HCT116 (cell line): ENCODE results near the gene TDRD9. TPM values are rescaled to one million over a fixed set of nuclear protein-coding genes. Genes with fewer than 3 reads are reported as not detected.

ENCODE experiments used
- ATAC-seq: fragments of 200-7000 bp; cut with Tn5 transposase; 2 replicates; pipeline ENCODE4 v1.9.1; 2020; ENCODE audit warnings: mild to moderate bottlenecking, moderate library complexity
- BruUV-seq: library from RNA; stranded (reverse); fragments of 400-500 nt; replicated peaks from 2 replicates; lab custom pipeline; 2021; lab: Mats Ljungman, UMichigan
- CTCF ChIA-PET: fragments of 300-600 bp; sonication (Branson Sonifier 250); formaldehyde crosslinking; loops from one replicate; lab custom pipeline; 2021; ENCODE audit warnings: antibody characterized with exemption; lab: Charles Lee
- POLR2A ChIA-PET: fragments of 300-600, 350-600 bp; sonication (Branson Sonifier 250); formaldehyde crosslinking; loops from one replicate; lab custom pipeline; 2021; ENCODE audit warnings: antibody characterized with exemption; lab: Charles Lee
- RAD21 ChIA-PET, 2 experiments: fragments of 300-600 bp; sonication (Branson Sonifier 250); formaldehyde crosslinking; loops; one replicate each; lab custom pipeline; 2023; ENCODE audit warnings: low total read pairs in 2 of 2; ENCODE audit not compliant: uncharacterized antibody in 2 of 2, unreplicated experiment in 2 of 2, low non-redundant PET in 1 of 2; lab: Charles Lee
- DNase-seq: peaks from one replicate; pipeline ENCODE4 v3.0.0-alpha.2; 2010; ENCODE audit warnings: low read depth, low spot score
- H2AFZ ChIP-seq: fragments of 200-600 bp; shearing (Covaris generic), sonication (generic); 2 replicates; pipeline ENCODE4 v1.6.1; 2017; ENCODE audit warnings: low read depth, mixed run types, mixed read lengths, antibody characterized with exemption, low read length; ENCODE audit not compliant: poor library complexity, severe bottlenecking
- H3K27ac ChIP-seq: 2 replicates; pipeline ENCODE4 v1.5.1; 2012; ENCODE audit warnings: low read depth, low read length
- H3K27me3 ChIP-seq: fragments of 200-600 bp; sonication (generic); 2 replicates; pipeline ENCODE4 v1.6.1; 2016; ENCODE audit warnings: mixed run types, low read length, mixed read lengths; ENCODE audit not compliant: insufficient read depth
- H3K36me3 ChIP-seq, 2 experiments: fragments of 200-500 bp in 1 of 2; fragments of 200-600 bp in 1 of 2; sonication (Bioruptor generic) in 1 of 2; sonication (generic) in 1 of 2; 2 replicates each; pipeline versions ENCODE4 v1.5.1 to v1.6.1; 2014 to 2016; ENCODE audit warnings: low read length in 2 of 2, inconsistent platforms in 1 of 2, mixed read lengths in 1 of 2, mixed run types in 1 of 2; ENCODE audit not compliant: insufficient read depth in 2 of 2, control insufficient read depth in 1 of 2
- H3K4me1 ChIP-seq, 2 experiments: fragments of 200-600 bp in 1 of 2; sonication (generic) in 1 of 2; 2 replicates each; pipeline versions ENCODE4 v1.5.1 to v1.6.1; 2012 to 2017; ENCODE audit warnings: low read length in 2 of 2, inconsistent platforms in 1 of 2, mild to moderate bottlenecking in 1 of 2, mixed read lengths in 1 of 2, mixed run types in 1 of 2, moderate library complexity in 1 of 2; ENCODE audit not compliant: insufficient read depth in 2 of 2, control insufficient read depth in 1 of 2
- H3K4me2 ChIP-seq: fragments of 200-600 bp; sonication (generic); 2 replicates; pipeline ENCODE4 v1.6.1; 2017; ENCODE audit warnings: mixed run types, low read length, mixed read lengths
- H3K4me3 ChIP-seq, 2 experiments: fragments of 200-600 bp in 1 of 2; sonication (generic) in 1 of 2; replicated peaks in 1 of 2; 2 replicates each; pipeline ENCODE4 v1.5.1; 2011 to 2016; ENCODE audit warnings: low read length in 2 of 2, control low read depth in 1 of 2, low read depth in 1 of 2, mild to moderate bottlenecking in 1 of 2, mixed read lengths in 1 of 2, mixed run types in 1 of 2
- H3K79me2 ChIP-seq: fragments of 200-600 bp; sonication (generic); 2 replicates; pipeline ENCODE4 v1.6.1; 2017; ENCODE audit warnings: mild to moderate bottlenecking, mixed run types, low read length, moderate library complexity, mixed read lengths; ENCODE audit not compliant: insufficient read depth
- H3K9ac ChIP-seq: fragments of 200-600 bp; sonication (generic); 2 replicates; pipeline ENCODE4 v1.6.1; 2016; ENCODE audit warnings: low read length, mixed read lengths
- H3K9me2 ChIP-seq: fragments of 200-600 bp; sonication (generic), shearing (Covaris generic); 2 replicates; pipeline ENCODE4 v1.6.1; 2017; ENCODE audit warnings: mixed run types, mild to moderate bottlenecking, moderate library complexity; ENCODE audit not compliant: insufficient read depth
- H3K9me3 ChIP-seq, 2 experiments: fragments of 200-500 bp in 1 of 2; fragments of 200-600 bp in 1 of 2; sonication (Bioruptor generic) in 1 of 2; sonication (generic) in 1 of 2; 2 replicates each; pipeline ENCODE4 v1.6.1; 2014 to 2017; ENCODE audit warnings: low read length in 2 of 2, mixed read lengths in 2 of 2, inconsistent platforms in 1 of 2, low read depth in 1 of 2, mild to moderate bottlenecking in 1 of 2, mixed run types in 1 of 2, moderate library complexity in 1 of 2; ENCODE audit not compliant: control insufficient read depth in 1 of 2, insufficient read depth in 1 of 2
- H4K20me1 ChIP-seq: fragments of 200-600 bp; sonication (generic), shearing (Covaris generic); 2 replicates; pipeline ENCODE4 v1.6.1; 2017; ENCODE audit warnings: mixed run types, mild to moderate bottlenecking, moderate library complexity; ENCODE audit not compliant: insufficient read depth
- CBX3 ChIP-seq: IDR thresholded peaks from 2 replicates; pipeline ENCODE4 v1.6.1; 2012; ENCODE audit warnings: low read depth
- CEBPB ChIP-seq: IDR thresholded peaks from 2 replicates; pipeline ENCODE4 v1.6.1; 2012; ENCODE audit warnings: low read depth
- EZH2phosphoT487 ChIP-seq: fragments of 200-600 bp; IDR thresholded peaks from 2 replicates; pipeline ENCODE4 v1.6.1; 2018; ENCODE audit warnings: antibody characterized with exemption, borderline replicate concordance
- POLR2A ChIP-seq: IDR thresholded peaks from 2 replicates; pipeline ENCODE4 v1.7.0; 2011; ENCODE audit warnings: borderline replicate concordance; ENCODE audit not compliant: insufficient read depth, insufficient read length; ENCODE audit errors: extremely low read depth
- RAD21 ChIP-seq: IDR thresholded peaks from 2 replicates; pipeline ENCODE4 v1.6.1; 2012; ENCODE audit warnings: low read depth, mild to moderate bottlenecking
- SP1 ChIP-seq: IDR thresholded peaks from 2 replicates; pipeline ENCODE4 v1.6.1; 2012; ENCODE audit warnings: low read depth
- SRF ChIP-seq: IDR thresholded peaks from 2 replicates; pipeline ENCODE4 v1.6.1; 2012; ENCODE audit warnings: low read depth
- TCF7L2 ChIP-seq: IDR thresholded peaks from 2 replicates; pipeline ENCODE4 v1.7.0; 2011; ENCODE audit warnings: borderline replicate concordance, inconsistent platforms; ENCODE audit not compliant: insufficient read depth, insufficient read length; ENCODE audit errors: extremely low read depth
- YY1 ChIP-seq: IDR thresholded peaks from 2 replicates; pipeline ENCODE4 v1.6.1; 2011; ENCODE audit warnings: low read length, low read depth, moderate library complexity, mild to moderate bottlenecking; ENCODE audit not compliant: insufficient replicate concordance; ENCODE audit errors: extremely low read depth
- ZFX ChIP-seq: fragments of 450-650 bp; IDR thresholded peaks from 2 replicates; pipeline ENCODE4 v1.6.1; 2017
- intact Hi-C: fragments of 100-400 bp; cut with micrococcal nuclease; formaldehyde crosslinking; loops from 2 replicates; pipeline ENCODE4 v1.10.0; 2022
- total RNA-seq: library from RNA; stranded (reverse); gene quantifications from one replicate; pipeline ENCODE4 v1.2.1, GENCODE V29; 2021; ENCODE audit not compliant: unreplicated experiment
- TF ChIP-seq, protein P1 (sequence below): IDR thresholded peaks from 2 replicates; pipeline ENCODE4 v1.6.1; 2011; ENCODE audit warnings: mild to moderate bottlenecking, low read length, moderate library complexity; ENCODE audit not compliant: insufficient replicate concordance; ENCODE audit errors: extremely low read depth
- TF ChIP-seq, protein P2 (sequence below): IDR thresholded peaks from 2 replicates; pipeline ENCODE4 v1.6.1; 2012; ENCODE audit warnings: low read depth

TDRD9 gene
- total RNA-seq, 1 experiment from 2014 or later, result not detected

DNA sequence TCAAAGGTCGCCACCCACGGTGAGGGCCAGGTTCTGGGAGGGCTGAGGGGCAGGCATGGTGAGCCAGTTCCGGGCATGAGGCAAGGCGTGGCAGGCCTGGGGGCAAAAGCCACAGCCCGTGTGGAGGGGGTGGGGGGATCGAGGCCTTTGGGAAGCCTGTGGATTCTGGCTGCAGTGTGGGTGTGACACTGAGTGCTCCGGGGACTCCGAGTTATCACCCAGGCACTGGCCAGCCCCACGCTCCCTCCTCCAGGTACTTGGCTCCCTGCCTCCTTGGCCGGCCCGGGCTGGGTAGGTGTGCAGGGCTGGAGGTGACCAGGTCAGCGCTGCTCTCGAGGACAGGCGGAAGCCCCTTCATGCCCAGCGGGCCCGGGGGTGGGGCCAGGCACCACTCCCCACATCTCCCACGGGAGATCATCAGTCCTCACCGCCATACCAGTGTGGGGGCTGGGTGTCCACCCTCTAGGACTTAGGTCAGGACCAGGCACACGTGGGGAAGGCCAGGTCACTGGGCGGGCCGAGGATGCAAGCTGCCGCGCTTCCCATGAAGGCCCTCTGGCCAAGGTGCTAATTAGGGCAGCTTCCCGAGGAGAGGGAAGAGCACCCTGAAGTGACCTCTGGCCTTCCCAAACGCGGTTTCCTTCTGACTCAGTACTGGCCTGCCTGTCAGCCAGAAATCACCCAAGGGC, 34.1 kb upstream of the TDRD9 start:
- ChIA-PET RAD21 (no interaction called here), CTCF (no interaction called here), POLR2A (no interaction called here)
- no TSS peak for BruUV-seq
- intact Hi-C loops, result no loop called here
- TF ChIP-seq POLR2A (no peak), CEBPB (no peak)
- Histone ChIP-seq H2AFZ (no peak overlapping the region), H3K79me2 (no peaks in the 10 kb centered on the region), H3K4me3 (no peak overlapping the region), H3K4me2 (peak overlapping the region; percentile 45), H4K20me1 (no peaks in the 10 kb centered on the region), H3K27me3 (no peaks in the 10 kb centered on the region), H3K27ac (no peak overlapping the region; the same call in 1 of the 2 replicates), H3K9me2 (no peaks in the 10 kb centered on the region), H3K9ac (no peak overlapping the region), H3K9me3 (no peaks in the 10 kb centered on the region; a peak in 1 of 4 replicates), H3K4me1 (peaks cover 17 to 27% of the 10 kb centered on the region in 2 experiments), H3K36me3 (no peaks in the 10 kb centered on the region)
- ATAC-seq (peak; percentile 40), DNase-seq (no peak)

DNA sequence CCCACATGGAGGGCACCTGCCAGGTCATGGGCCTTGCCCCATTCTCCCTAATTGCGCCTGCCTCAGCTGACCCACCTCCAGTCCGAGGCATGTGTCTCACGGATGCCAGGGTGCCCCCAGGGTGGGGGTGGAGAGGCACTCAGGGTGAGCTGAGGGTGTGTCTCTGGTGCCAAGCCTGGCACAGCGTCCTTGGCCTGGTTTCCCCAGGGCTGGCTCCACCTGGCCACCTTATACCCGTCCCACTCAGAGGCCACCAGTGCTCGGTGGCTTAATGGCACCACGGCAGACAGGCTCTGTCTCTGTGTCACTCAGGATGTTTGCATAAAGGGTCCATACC, 33.6 kb upstream of the TDRD9 start:
- Histone ChIP-seq H3K4me3 (no peak overlapping the region), H3K36me3 (no peaks in the 10 kb centered on the region), H4K20me1 (no peaks in the 10 kb centered on the region), H3K27me3 (no peaks in the 10 kb centered on the region), H2AFZ (no peak overlapping the region), H3K79me2 (no peaks in the 10 kb centered on the region), H3K4me2 (peak overlapping the region; percentile 45), H3K9me2 (no peaks in the 10 kb centered on the region), H3K9ac (no peak overlapping the region), H3K27ac (peak overlapping the region; percentile 17; the same call in 1 of the 2 replicates), H3K9me3 (no peaks in the 10 kb centered on the region; a peak in 1 of 4 replicates), H3K4me1 (peaks cover 12 to 22% of the 10 kb centered on the region in 2 experiments)
- RAD21 ChIA-PET, result no interaction called here
- ATAC-seq, result peak; percentile 23; the same call in 1 of the 2 replicates
- intact Hi-C loops, result no loop called here
- no TSS peak for BruUV-seq
- no peak for DNase-seq
- CTCF ChIA-PET, result no interaction called here
- TF ChIP-seq, protein P1, sequence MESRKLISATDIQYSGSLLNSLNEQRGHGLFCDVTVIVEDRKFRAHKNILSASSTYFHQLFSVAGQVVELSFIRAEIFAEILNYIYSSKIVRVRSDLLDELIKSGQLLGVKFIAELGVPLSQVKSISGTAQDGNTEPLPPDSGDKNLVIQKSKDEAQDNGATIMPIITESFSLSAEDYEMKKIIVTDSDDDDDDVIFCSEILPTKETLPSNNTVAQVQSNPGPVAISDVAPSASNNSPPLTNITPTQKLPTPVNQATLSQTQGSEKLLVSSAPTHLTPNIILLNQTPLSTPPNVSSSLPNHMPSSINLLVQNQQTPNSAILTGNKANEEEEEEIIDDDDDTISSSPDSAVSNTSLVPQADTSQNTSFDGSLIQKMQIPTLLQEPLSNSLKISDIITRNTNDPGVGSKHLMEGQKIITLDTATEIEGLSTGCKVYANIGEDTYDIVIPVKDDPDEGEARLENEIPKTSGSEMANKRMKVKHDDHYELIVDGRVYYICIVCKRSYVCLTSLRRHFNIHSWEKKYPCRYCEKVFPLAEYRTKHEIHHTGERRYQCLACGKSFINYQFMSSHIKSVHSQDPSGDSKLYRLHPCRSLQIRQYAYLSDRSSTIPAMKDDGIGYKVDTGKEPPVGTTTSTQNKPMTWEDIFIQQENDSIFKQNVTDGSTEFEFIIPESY, result no peak
- TF ChIP-seq RAD21 (no peak), CEBPB (no peak), YY1 (no peak), EZH2phosphoT487 (no peak), CBX3 (no peak), SP1 (no peak), TCF7L2 (no peak), SRF (no peak), ZFX (no peak)
- TF ChIP-seq, protein P2, sequence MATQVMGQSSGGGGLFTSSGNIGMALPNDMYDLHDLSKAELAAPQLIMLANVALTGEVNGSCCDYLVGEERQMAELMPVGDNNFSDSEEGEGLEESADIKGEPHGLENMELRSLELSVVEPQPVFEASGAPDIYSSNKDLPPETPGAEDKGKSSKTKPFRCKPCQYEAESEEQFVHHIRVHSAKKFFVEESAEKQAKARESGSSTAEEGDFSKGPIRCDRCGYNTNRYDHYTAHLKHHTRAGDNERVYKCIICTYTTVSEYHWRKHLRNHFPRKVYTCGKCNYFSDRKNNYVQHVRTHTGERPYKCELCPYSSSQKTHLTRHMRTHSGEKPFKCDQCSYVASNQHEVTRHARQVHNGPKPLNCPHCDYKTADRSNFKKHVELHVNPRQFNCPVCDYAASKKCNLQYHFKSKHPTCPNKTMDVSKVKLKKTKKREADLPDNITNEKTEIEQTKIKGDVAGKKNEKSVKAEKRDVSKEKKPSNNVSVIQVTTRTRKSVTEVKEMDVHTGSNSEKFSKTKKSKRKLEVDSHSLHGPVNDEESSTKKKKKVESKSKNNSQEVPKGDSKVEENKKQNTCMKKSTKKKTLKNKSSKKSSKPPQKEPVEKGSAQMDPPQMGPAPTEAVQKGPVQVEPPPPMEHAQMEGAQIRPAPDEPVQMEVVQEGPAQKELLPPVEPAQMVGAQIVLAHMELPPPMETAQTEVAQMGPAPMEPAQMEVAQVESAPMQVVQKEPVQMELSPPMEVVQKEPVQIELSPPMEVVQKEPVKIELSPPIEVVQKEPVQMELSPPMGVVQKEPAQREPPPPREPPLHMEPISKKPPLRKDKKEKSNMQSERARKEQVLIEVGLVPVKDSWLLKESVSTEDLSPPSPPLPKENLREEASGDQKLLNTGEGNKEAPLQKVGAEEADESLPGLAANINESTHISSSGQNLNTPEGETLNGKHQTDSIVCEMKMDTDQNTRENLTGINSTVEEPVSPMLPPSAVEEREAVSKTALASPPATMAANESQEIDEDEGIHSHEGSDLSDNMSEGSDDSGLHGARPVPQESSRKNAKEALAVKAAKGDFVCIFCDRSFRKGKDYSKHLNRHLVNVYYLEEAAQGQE, result no peak
- POLR2A ChIA-PET, result no interaction called here
